Astrocyte of the cerebellum (primary cell): ENCODE measurements around the gene RALGAPB.
A peak's percentile ranks its signal among the peaks of the same experiment; 100 is the strongest.
"Not testable (repeated sequence)": the region's sequence is repeated elsewhere in the genome, so short reads cannot be mapped to it uniquely, and the experiment has no call there.

Experiments used
- DNase-seq: peaks from one replicate; pipeline ENCODE4 v3.0.0-alpha.2; 2011; ENCODE audit warnings: low read depth
- H3K4me3 ChIP-seq: 2 replicates; pipeline ENCODE4 v1.5.1; 2011; ENCODE audit warnings: mild to moderate bottlenecking, low read depth, low read length, moderate library complexity
- CTCF ChIP-seq: IDR thresholded peaks from 2 replicates; pipeline ENCODE4 v1.5.1; 2012; ENCODE audit warnings: low read length, low read depth, moderate library complexity, mild to moderate bottlenecking; ENCODE audit errors: missing control alignments
- in situ Hi-C: cut with HindIII; loops from 2 replicates; pipeline ENCODE4 v1.10.0; 2017; ENCODE audit warnings: low sequenced_read_pairs

RALGAPB gene

DNA sequence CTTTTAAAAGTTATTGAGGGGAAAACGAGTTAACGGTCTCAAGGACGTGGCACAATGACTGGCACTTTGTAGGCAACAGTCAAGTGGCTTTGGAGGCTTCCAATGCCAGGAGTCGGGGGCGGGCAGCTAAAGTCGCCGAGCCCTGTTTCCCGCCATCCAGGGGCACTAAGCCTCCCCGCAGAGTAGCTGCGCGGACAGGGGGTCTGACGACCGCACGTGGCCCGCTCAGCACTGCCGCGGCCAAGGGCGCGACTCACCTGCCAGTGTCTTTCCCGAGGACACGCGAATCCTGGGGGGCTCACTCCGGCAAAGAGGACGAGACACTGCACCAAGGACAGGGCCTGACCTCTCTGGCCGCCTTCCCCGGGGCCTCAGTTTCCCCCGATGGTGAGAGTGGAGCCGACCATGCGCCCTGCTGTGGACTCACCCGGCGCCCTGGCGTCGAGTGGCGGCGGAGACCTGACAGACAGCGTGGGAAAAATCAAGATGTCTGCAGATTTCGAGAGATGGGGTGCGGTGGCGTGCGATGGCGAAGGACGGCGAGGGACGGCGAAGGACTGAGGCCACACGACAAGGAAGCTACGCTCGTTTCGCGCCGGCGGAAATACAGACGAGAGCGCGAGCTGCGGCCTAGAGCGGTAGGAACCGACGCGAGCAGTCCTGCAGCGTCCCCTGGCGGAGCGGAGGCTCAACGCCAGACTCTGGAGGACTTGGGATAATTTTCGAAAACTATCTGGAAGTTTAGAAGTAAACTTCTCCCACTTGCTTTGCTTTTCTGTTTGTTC lies 37.7 kb upstream of the RALGAPB start, which contains the start of gene SNHG17:
Gene SNHG17 (minus strand): TSS at position 559 of the 785 bp plus-strand sequence.
- in situ Hi-C loops, result no loop called here
- peak within 1 kb of the TSS; percentile 66 for H3K4me3 ChIP-seq
- DNase-seq, result peak; percentile 87
- TF ChIP-seq CTCF, result peak; percentile 99

GRCh38 chr20:38435555-38435939 lies 37.1 kb upstream of the RALGAPB start:
- in situ Hi-C loops, result no loop called here
- no peak overlapping the region for H3K4me3 ChIP-seq
- DNase-seq, result peak; percentile 74
- no peak for TF ChIP-seq CTCF

GRCh38 chr20:38437796-38438195 lies 34.8 kb upstream of the RALGAPB start:
- in situ Hi-C loops, result no loop called here
- H3K4me3 ChIP-seq, result no peak overlapping the region
- no peak for TF ChIP-seq CTCF
- no peak for DNase-seq

- H3K4me3 ChIP-seq, in situ Hi-C loops, DNase-seq: not testable (repeated sequence)
Measured at GRCh38 chr20:38441110-38441509, 31.5 kb upstream of the RALGAPB start.

DNA sequence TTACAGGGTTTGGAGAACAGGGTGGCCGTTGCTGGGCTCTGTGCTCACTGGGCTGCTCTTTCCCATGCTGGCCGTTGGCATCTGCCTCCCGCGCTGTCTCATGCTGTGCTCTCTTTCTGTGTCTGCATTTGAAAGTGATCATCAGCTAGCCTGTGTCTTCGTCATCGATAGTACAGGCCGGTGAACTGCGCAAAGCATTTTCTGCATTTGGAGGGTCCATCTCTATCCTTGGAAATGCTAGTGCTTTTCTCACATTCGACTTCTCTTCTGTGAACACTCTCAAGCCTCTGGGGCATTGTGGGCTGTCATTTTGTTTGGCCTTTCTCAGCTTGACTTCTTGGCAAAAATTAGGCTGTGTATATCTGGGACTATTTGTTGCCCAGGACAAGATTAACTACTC lies 30.7 kb upstream of the RALGAPB start:
- TF ChIP-seq CTCF, result no peak
- DNase-seq, result no peak
- no peak overlapping the region for H3K4me3 ChIP-seq
- in situ Hi-C loops, result no loop called here

DNA sequence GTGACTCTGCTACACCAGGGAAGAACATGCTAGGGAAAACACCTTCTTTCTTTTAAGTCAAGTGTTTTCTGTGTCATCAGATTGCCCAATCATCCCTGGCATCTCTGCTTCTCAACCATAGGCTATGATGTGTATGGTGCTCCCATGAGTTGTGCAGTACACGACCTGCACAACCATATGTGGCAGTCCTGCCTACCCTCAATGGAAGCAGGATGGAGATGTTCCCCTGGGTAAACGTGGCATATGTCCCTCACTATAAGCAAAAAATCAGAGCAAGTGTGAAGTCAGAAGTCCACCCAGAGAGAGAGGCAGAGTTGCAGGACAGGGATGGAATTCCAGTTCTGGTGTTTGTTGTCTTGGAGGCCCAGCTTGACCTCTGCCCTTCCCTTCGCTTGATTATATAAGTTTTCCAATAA lies 27.3 kb upstream of the RALGAPB start:
- DNase-seq, result no peak
- in situ Hi-C loops, result no loop called here
- TF ChIP-seq CTCF, result no peak

GRCh38 chr20:38445901-38446425 lies 26.7 kb upstream of the RALGAPB start:
- TF ChIP-seq CTCF, result no peak
- peak overlapping the region; percentile 93 for H3K4me3 ChIP-seq
- no peak for DNase-seq
- in situ Hi-C loops, result no loop called here

More for the DNA sequence above, 27.3 kb upstream of the RALGAPB start:
- no peak overlapping the region for H3K4me3 ChIP-seq
